HPDE6-E6E7 (cell line): Measurements from ENCODE around the gene SPTB.
A peak's percentile ranks its signal among the peaks of the same experiment; 100 is the strongest.

ENCODE experiments used
- DNase-seq: peaks from one replicate; pipeline ENCODE4 v3.0.0; 2011; ENCODE audit warnings: missing footprints; ENCODE audit errors: extremely low spot score

The SPTB gene

DNA sequence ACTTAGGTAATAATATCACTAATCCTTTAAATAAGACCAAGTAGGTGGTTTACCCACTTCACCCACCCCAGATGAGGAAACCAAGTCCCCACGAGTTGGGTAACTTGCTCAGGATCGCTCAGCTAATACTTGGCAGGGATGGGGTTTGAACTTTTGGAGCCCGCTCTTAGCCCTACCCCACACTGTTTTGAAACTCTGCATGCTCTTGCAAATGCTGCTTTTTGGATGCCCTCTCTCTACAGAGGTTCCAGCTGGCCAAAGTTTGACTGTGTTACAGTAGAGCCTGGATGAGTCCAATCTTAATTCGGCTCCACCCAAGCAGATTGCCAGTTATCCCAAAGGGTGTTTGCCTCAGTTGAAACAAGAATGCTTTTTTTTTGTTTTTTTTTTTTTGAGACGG is 168.7 kb downstream of the SPTB start:
- no peak for DNase-seq

DNA sequence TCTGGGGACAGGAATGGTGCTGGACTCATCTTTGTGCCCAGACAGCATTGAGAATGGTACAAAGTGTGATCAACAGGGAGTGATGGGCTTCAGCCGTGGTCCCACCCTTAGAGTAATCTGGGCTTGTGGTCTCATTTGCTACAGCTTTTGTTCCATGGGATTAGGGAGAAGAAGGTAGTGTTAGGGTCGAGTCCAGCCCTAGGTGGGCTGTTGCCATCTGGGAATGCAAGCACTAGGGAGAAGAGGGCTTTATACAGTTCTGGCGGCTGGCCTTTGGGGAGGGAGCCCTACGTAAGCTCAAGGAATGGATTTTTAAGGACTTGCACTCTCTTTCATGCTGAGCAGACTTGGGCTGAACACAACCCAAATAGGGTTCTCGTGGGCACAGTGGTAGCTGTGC is 170.6 kb downstream of the SPTB start:
- no peak for DNase-seq

DNA sequence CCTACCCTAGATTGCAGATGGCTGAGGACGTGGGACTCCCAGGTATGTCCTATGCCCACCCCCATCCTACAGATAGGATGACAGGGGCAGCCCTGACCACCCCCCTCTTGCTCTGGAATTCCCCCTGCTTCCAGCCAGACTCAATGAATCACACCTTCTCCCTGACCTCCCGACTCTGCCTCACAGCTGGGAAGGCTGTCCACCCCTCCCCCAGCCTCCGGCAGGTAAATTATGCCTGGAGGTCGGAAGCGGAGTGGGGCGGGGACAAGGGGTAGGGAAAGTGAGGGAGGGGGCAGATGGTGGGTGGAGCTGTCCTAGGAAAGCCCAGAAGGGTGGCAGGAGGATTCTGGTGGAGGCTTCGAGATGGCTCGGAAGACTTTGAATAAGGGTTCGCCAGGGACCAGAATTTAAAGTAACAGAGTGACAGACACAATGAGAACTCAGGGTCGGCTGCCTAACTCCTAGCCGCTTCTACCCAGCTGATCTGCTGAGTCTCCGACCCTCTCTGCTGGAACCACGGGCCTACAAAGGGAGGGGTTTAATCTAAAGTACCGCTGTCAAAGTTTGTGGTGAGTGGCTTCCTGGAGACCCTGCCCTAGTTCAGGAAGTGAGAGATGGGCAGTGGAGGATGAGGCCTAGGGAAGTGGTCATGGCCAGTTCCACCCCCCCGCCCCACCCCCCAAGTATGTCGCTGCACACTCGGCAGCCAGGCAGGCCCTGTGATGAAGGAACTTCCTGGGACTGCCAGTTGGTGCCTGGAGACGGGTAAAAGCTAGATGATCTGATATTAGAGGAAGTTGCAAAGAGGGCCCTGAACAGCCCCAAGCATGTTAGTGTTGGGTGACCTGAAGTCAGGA is 171.3 kb downstream of the SPTB start:
- peak; percentile 89 for DNase-seq

DNA sequence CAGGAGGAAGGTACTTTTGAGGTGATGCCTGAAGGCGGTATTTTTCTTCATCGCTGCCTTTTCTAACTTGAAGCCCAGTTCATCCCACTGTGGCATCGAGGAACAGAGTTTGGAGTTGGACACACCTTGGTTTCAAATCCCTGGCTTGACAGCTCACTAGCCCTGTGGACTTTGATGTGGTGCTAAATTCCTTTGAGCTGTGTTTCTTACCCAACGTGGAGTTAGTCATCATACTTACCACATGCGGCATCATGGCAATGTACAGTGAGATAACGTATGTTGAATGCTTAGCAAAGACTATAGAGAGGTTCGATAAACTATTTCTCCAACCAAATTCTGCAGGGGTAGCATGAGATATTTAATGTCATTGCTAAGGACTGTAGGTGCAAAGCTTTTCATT is 172.0 kb downstream of the SPTB start:
- DNase-seq: peak; percentile 91

DNA sequence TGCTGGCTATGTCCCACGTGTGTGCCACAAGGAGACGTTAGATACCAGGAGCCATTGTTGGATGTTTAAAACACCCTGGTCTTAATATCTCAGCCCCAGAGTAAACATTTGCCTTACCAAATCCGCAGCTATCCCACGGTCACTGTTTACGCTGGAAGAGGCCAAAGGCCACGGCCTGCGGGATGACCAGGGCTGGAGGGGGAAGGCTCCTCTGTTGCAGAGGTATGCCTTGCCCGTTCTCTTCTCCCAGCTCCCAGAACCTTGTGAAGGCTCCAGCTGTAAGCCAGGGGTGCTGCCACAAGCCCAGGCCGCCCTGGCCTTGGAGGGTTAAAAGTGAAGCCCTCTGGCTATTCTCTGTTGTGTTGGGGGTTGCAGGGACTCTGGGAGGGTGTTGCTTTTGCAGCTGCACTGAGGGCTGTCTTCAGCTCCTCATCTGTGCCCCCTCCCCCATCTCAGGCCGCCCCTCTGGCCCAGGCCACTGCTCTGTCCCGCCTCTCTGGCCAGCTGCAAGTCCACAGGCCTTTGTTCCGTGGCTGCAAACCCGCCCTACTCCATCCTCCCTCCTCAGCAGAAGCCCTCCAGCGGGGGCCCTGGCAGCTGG is 173.0 kb downstream of the SPTB start:
- DNase-seq: no peak

DNA sequence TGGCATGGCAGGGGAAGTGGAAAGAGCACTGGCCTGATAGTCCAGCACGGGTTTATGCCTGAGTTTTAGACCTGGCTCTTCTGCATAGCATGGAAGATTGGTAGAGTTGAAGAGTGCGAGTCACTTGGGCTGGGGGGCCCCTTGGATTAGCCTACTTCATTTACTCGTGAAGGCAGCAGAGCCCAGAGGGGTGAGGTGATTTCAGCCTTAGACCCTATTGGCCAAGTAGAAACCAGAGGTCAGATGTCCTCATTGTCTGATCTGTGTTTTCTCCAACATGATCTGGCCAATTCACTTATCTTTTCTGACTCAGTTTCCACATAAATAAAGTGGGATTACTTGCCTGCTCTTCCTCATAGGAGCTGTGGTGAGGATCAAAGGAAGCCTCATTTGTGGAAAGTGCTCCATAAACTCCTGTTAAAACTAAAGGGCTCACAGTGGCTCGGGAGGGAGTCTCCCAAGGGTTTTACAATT is 173.6 kb downstream of the SPTB start:
- DNase-seq: no peak

DNA sequence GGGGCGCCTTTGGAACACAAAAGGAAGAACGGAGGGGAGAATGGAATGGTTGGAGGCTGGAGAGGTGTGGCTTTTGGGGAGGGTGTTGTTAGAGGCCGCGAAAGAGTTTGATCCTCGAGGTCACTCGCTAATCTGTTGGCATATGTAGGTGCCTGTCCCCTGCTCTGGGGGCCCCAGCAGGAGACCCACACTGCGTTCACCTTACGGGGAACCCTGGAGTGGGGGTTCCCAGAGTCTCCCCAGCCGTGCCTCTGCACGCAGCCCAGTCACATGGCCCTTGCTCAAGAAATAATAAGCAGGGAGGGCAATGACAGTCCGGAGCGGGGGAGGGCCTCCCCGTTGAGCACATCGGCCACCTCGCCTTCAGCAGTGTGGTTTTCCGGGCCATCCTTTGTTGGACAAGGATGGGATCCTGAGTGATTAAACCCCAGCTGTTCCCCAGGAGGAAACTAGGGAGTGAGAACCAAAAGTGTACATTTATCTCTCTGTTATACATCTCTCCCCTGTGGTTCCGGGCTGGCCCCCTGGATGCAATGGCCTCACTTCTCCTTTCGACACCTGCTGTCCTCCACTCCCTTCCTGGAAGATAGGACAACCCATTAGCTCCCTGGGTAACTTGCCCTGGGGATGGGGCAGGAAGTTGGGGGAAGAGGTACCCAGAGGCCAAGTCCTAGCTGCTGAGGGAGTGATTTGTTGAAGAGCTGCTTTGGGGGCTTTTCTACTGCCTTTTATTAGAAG is 174.2 kb downstream of the SPTB start:
- no peak for DNase-seq

DNA sequence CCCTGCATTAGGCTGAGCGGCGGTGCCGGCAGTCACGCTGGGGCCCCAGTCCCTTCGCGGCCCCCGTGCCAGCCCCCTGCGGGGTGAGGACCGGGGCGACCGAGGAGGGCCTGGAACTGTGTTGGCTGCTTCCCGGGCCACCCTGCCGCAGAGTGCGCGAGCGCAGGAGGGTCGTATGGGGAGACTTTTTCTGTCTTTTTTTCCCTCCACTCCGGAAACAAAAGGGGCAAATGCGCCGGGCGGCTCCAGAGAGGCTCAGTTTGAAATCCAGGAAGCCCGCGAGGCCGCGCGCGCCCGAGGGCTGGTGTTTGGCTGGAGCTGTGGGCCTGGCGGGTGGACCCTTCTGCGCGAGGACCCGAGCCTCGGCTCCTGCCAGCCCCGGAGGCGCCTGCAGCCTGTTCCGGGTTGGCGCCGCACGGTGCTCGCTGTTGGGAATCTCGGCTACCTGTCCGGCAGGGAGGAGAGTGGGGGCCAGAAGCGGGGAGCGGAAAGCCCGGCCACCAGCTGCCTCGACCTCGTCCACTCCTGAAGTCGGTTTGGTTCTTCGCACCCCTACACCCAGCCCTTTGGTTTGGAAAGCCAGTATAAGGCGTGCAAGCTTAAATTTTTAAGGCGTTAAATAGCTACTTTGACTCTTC is 174.8 kb downstream of the SPTB start:
- DNase-seq: no peak

DNA sequence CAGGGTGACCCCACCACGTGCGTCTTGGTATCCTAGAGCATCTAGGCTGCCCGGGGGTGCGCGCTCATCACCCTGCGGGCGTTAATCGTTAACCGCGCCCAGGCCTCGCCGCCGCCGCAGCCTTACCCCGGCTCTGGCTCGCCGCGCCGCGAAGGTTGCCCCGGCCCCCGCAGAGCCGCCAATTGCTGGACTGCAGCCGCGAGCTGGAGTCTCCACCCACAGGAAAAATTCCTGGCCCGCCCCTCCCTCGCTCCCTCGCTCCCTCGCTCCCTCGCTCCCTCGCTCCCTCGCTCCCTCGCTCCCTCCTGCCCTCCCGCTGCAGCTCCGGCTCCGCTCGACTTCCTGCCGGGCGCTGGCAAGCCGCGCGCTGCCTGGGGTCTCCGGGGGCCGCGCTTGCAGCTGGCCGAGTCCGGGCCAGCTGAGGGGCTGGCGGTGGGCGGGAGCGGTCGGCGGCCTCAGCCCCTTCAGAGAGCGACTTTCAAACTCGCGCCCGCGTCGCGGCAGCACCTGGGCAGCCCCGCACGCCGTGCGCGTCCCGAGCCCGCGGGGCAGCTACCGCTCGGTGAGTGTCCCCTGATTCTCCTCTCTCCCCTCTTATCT is 175.5 kb downstream of the SPTB start, which contains the start of gene PLEKHG3:
Gene PLEKHG3 (plus strand): TSS at position 282 of the 600 bp plus-strand sequence. CDS start 23,208 bp downstream, outside the sequence.
- no peak for DNase-seq

DNA sequence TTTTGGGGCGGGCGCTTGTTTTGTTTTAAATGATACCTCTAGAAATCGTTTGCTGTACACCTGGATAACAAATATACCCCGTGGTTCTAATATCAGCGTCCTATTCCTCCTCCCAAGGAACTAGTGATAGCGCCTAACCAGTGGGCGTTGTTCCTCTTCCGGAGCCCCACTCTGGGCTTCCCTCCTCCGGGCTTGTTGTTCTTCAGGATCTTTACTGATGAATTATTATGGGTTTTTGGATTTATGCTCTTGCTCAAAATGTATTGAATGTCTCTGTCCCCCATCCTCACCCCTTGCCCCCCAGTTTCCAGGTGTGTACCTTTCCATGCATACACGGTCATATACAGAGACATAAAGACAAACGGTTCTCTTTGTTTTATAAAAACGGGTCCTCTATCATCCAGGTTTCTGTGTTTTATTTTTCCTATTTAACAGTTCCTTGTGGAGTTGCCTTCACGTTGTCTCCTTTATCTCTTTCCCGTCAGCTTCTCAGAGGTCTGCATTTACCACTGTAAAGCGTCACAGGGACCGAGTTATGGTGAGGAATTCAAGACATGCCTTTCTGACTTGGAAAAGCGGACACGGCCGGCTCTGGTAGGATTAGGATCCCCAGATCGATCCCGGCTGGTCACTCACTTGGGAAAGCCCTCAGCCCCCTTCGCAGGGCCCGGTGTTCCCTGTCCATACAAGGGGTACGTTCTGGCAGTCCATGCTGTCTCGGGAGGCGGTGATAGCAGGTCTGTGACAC is 176.1 kb downstream of the SPTB start:
- DNase-seq: no peak

DNA sequence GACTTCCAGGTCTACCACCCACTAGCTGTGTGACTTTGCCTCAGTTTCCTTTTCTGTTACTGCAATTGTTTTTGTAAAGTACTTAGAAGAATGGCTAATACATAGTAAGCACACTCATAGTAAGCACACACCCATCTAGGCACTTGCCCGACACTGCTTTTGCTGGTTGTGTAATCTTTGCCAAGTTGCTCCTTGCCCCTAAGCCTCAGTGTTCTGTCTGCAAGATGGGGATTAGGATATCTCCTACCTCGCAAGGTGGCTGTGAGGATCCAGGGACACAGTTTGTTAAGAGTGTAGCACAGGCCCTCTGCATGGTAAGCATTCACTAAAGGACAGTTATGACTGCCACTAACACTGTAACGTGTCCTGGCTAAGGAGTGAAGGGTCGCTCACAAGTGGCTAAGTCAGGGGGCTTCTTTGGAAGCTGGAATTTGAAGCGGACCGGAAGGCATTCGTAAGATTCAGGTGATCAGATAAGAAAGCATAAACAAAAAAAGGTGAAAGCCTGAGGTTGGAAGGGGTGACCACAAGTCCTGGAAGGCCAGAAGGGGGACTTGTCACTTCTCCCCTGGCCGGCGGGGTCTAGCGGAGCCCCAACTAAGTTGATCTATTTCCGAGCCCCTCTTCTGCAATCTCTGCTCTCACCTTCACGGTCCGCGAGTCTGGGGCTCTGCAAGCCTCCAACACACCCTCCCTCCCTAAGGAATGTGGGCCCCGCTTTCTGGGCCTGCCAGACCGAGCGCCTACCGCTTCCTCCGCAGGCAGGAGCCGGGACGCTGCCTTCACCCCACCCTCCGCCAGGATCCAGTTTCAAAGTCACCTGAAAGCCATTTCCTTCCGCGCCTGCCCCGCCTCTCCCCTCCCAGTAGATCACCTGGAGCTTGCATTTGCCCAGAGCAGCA is 177.0 kb downstream of the SPTB start:
- no peak for DNase-seq

DNA sequence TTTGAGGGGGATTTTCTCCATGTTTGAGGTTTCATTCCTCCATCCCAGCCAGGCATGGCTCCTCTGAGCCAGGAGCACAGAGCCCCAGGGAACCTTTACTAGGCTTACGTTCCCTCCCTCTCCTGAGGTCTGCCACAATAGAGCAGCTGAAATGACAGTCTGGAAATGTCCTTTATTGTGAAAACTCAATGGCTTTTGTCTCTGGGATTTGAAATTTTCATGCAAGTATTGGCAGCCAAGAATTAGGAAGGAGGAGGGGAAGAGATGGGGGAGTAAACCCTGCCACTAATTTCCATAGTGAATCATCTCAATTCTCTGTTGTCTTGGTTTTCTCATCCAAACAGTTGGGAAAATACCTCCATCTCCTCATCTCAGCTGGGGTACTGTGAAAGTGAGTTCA is 178.0 kb downstream of the SPTB start:
- DNase-seq: no peak

DNA sequence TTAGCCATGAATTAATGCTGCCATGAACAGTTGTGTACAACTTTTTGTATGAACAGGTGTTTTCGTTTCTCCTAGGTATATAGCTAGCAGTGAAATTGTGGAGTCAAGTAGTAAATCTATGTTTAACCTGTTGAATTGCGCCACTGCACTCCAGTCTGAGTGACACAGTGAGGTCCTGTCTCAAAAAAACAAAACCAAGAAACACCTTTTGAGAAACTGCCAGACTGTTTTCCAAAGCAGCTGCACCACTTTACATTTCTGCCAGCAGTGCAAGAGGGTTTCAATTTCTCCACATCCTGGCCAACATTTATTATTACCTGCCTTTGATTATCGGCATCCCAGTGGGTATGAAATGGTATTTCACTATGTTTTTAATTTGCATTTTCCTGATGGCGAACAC is 178.8 kb downstream of the SPTB start:
- DNase-seq: no peak

DNA sequence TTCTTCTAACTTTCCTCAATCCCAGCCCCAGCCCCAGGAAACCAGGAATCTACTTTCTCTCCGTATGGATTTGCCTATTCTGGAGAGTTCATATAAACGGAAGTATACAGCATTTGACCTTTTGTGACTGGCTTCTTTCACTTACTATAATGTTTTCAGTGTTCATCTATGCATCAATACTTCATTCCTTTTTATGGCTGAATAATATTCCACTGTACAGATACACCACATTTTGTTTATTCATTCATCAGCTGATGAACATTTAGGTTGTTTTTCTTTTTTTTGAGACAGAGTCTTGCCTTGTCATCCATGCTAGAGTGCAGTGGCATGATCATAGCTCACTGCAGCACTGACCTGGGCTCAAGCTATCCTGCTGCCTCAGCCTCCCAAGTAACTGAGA is 179.4 kb downstream of the SPTB start:
- no peak for DNase-seq

DNA sequence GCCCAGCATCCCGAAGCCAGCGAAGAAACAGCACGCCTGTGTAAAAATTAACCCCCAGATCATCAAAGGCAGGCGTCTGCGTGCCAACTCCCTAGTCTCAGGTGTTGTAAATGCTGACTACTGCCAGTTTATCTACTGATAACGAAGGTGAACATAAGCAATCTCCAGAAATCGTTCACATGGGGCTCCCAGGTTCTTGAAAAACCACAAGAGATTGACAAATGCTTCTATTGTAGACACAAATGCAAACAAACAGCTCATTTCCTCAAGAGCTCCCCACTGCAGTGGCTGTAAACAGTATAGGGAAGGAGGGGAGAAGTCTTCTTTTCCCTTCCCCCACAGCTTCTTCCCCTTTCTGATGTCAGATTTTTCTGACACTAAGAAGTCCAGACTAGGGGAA is 180.8 kb downstream of the SPTB start:
- no peak for DNase-seq

DNA sequence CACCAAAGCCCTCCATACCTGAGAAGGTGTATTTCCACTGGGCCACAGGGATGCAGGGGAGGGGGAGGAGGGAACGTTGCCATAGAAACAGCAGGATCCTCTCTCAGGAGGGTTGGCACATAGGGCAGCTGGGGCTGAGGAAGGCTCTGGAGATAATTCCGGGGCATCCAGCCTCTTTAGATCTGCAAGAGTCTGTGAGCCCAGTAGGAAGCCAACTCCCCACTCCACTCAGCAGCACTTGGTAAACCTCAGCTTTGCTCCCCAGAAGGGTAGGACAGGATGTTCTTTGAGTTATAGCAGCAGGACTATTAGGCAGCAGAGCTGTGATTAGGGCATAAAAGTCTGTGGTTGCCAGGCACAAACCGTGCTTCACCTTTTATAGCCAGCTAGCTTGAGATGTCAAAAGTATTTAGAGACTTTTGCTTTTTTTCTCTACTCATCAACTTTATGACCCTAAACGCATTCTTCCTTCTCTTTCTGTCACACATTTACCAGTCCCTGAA is 183.3 kb downstream of the SPTB start:
- DNase-seq: no peak
